HTERT RPE-1 (cell line): ENCODE measurements around the gene ARHGEF40.
"Not testable (repeated sequence)": the region's sequence is repeated elsewhere in the genome, so short reads cannot be mapped to it uniquely, and the experiment has no call there.

ENCODE experiments used
- in situ Hi-C: fragments of 300-500 bp; cut with MboI; formaldehyde crosslinking; loops from 4 replicates; pipeline ENCODE4 v1.14.3; 2020; ENCODE audit warnings: low sequenced_read_pairs

The ARHGEF40 gene

DNA sequence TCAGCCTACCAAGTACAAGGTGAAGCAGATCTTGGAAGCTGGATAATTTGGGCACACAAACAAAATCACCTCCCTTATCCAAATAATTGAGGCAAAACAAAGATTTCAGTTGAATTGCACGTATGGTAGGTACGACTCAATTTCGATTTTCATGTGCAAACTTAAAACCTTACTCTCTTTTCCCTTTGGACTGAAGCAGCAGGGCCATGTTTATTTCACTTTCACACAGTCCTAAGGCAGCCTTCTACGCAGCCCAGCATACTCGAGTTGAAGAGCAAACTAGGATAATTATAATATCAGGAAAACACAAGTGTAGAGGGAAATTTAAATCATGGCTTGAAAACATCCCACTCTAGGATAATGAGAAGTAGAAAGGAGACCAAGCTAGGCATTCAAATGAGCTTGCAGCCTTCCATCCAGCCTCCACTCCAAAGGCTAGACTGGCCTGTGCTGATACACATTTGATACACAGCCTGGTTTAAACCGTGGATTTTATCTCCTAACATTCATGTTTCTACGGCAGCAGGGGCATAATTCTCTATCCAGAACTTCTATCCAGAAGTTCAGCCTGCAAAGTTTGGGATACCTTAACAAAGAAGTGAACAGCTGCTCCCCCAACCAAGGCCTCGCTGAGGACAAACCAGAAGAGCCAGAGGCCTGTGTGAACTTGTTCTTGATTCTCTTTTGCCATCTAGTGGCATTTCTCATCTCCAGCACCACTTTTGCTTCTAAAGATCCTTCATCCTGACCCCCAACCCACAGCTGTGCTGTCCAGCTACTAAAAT is 30.3 kb upstream of the ARHGEF40 start:
- in situ Hi-C loops, result no loop called here

DNA sequence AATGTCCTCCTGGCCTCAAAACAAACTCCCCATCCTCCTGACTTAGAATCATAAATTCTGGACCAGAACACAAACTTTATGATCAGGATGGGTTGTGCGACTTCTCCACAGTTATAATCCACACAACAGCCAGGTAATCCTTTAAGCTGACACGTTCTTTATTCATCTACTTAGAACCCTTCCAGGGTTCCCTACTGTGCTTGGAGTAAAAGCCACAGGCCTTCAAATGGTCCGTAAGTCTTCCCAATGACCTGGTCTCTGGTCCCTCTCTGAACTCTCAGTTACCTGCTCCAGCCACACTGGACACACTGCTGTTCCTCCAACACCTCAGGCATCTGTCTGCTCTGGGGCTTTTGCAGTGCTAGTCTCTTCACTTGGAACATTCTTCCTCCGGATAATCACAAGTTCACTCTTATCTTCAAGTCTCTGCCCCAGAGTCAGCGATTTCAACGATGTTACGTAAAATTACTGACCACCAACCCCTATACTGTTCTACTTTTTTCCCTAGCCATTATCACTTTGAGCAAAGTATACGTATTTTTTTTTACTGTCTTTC is 29.7 kb upstream of the ARHGEF40 start:
- in situ Hi-C loops, result no loop called here

DNA sequence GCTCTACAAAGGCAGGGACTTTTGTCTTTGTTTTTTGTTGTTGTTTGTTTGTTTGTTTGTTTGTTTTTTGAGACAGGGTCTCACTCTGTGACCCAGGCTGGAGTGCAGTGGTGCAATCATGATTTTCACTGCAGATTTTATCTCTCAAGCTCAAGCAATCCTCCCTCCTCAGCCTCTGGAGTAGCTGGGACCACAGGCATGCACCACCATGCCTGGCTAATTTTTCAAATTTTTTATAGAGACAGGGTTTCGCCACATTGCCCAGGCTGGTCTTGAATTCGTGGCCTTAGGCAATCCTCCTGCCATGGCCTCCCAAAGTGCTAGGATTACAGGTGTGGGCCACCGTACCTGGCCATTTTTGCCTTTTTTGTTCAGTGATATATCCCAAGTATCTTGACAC is 29.2 kb upstream of the ARHGEF40 start:
- in situ Hi-C loops, result not testable (repeated sequence)

DNA sequence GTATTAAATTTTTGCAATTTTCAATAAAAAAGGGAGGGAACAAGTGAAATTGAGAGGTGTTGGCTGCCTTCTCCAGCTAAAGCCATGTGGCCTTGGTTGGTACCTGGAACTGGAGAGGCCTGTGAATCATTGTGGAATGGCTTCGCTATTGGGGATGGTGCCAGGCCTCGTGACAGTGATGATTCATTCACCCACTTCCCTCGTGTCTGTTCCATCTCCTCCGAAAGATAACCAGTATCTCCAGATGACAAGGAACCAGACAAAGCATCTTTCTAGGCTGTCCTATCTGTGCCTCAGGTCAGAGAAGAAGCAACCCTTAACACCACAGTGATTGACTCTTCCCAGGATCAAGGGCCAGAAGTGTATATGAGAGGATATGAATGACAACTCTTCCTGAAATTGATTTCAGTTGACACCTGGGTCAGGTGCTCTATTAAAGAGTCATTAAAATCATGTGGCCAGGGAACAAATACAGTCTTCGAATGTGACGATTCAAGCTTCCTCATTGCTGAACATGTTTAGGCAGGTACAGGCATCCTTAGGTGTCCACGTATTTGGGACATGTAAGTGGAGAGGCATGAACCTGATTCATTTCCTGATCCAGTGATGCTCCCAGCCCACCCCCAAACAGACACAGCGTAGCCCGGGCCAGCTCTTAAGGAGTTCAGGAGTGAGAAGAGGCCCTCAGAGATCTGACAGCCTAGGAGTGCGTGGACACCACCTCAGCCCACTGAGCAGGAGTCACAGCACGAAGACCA is 28.2 kb upstream of the ARHGEF40 start, which contains the start of gene RNASE7:
Gene RNASE7 (plus strand): TSS at position 687 of the 758 bp plus-strand sequence. CDS start 631 bp downstream, outside the sequence.
- in situ Hi-C loops, result no loop called here

DNA sequence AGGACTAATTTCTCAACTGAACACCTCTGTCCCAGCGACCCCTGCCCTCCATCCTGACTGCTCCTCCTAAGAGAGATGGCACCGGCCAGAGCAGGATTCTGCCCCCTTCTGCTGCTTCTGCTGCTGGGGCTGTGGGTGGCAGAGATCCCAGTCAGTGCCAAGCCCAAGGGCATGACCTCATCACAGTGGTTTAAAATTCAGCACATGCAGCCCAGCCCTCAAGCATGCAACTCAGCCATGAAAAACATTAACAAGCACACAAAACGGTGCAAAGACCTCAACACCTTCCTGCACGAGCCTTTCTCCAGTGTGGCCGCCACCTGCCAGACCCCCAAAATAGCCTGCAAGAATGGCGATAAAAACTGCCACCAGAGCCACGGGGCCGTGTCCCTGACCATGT is 27.2 kb upstream of the ARHGEF40 start:
- in situ Hi-C loops, result no loop called here

DNA sequence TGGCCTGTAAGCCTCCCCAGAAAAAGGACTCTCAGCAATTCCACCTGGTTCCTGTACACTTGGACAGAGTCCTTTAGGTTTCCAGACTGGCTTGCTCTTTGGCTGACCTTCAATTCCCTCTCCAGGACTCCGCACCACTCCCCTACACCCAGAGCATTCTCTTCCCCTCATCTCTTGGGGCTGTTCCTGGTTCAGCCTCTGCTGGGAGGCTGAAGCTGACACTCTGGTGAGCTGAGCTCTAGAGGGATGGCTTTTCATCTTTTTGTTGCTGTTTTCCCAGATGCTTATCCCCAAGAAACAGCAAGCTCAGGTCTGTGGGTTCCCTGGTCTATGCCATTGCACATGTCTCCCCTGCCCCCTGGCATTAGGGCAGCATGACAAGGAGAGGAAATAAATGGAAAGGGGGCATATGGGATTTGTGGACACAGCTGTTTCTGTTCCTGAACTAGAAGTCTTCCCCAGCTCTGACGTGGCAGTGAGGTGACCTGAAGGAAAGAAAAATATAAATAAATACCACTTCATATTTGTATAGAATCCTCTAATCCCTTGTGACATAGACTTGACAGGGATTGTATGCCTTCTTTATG is 26.6 kb upstream of the ARHGEF40 start:
- in situ Hi-C loops, result no loop called here

DNA sequence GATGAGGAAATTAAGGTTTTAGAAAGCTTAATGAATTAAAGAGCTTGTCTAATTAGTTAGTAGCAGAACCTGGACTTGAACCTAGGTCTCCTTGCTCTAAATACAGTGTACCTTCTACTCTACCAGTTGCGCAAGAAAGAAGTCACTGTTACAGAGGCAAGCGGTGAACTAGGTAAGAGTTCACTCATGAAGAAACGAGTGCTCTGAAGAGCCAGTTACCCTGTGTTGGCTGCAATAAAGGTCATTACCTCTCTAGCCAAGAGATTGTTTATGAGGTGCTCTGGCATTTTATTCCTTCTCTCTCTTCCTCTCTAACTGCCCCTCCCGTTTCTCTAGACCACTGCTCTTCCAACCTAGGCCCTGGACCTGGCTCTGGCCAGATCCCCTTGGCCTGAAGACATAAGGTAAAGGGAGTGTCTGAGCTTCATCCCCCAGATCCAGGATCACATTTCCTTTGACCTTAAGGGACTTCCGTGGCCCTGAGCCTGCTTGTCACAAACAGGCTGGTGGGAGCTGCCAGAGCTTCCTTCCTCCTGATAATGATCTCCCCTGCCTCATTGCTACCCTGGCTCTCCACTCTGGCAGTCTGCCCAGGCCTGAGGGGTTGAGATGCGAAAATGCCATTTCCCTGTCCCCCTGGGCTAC is 26.0 kb upstream of the ARHGEF40 start:
- in situ Hi-C loops, result no loop called here

DNA sequence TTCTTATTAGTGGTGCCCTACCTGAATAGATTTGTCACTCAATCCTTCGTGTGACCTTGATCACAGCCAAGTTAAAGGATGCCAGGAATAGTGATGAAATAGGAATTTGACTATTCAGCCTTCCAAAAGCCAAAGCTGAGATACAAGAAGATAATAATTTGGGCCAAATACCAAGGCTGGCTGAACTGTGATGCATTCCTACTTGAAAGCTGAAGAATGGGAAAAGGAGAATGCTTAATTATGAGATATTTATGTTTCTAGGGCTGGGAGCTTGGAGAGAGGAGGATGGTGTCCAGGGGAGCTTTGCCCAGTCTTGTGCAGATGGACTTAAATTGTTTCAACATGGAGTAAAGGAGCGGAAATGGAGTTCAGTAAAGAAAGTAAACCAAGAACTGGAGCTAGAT is 22.7 kb upstream of the ARHGEF40 start:
- in situ Hi-C loops, result no loop called here

DNA sequence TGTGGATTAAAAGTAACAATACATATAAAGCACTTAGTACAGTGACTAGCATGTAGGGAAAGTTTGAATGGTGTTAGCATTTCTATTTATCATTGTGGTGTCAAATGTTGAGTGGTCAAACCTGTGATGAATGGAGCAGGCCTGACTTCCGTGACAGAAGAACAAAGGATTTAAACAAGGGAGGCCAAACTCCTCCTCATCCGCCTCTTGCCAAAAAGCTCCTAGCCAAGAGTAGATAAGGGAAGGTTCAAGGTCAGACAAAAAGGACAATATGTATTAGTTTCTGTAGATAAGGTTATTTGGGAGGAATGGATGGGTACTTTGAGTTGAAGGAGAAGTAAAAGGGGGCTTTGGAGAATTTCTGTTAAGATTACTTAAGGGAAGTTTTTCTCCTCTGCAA is 21.5 kb upstream of the ARHGEF40 start:
- in situ Hi-C loops, result no loop called here

DNA sequence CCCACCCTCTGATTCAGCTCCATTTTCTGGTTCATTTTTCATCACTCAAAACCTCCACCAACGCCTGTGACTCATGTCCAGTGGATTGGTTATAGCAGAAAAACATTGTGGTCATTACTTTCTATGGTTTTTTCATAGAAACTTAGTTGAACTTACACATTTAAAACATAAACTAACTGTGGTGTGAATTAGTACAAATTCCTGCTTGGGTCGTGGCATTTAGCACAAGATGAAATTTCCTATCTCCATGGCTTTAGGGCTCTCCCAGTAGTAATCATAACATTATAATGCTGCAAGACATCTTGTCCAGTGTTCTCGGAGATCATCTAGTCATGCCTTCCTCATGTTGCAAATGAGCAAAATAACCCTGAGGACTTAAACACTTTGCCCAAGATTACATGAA is 20.8 kb upstream of the ARHGEF40 start:
- in situ Hi-C loops, result no loop called here

DNA sequence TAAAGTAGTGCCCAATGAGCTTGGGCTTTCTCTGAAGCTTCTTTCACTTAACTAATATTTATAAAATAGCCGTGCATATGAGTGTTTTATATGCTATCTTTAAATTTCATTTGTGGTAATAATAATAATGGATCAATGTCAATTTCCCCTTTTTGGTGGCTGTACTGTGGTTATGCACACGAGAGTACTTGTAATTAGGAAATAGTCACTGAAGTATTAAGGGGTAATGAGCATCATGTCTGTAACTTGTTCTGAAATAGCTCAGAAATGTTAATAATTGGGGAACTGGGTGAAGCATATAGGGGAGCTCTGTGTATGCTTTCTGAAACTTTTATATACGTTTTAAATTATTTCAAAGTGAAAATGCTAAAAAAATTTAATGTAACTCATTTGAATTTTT is 19.5 kb upstream of the ARHGEF40 start:
- in situ Hi-C loops, result no loop called here

DNA sequence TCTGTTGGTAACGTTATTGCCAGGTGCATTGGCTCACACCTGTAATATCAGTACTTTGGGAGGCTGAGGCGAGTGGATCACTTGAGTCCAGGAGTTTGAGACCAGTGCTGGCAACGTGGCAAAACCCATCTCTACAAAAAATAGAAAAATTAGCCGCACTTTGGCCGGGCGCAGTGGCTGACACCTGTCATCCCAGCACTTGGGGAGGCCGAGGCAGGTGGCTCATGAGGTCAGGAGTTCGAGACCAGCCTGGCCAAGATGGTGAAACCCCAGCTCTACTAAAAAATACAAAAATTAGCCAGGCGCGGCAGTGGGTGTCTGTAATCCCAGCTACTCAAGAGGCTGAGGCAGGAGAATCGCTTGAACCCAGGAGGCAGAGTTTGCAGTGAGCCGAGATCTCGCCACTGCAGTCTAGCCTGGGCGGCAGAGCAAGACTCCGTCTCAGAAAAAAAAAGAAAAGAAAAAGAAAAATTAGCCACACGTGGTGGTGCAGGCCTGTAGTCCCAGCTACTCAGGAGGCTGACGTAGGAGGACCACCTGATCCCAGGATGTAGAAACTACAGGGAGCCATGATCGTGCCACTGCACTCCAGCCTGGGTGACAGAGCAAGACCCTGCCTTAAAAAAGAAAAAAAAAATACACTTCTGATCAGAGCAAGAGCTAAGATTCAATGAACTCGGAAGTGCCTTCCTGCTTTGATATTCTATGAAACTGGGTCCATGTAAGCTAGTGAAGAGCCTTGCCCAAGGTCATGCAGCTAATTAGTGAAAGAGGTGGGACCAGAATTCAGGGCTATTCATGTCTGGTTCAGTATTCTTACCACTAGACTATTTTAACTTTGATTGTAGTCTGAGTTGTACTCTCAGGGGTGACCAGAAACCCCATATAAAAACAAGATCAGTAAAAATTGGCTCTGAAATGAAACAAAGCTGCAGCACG is 16.7 kb upstream of the ARHGEF40 start:
- in situ Hi-C loops, result no loop called here

DNA sequence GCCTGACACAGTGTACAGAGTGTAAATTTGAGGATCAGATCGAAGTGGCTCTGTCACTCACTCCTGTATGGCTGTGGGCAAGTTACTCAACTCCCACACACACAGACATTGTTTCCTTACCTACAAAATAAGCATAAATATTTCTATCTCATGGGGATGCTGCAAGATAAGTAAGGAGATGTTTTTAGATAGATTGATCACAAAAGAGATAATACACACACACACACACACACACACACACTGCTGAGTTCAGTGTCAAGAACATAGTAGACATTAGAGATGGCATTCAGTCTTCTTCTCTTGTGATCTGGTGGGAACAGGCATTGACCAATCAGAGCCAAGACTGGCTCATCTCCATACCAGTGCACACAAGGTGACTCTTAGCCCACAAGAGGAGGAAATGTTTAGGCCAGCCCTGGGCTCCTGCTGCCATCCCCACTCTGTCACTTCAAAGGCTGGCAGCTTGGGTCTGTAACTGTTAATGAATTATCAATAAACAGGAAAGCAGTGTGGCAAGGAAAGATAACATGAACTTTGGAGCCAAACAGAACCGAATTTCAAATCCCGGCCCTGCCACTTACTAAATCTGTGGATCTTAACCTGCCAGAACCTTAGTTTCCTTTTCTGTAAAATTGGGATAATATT is 15.9 kb upstream of the ARHGEF40 start:
- in situ Hi-C loops, result no loop called here

DNA sequence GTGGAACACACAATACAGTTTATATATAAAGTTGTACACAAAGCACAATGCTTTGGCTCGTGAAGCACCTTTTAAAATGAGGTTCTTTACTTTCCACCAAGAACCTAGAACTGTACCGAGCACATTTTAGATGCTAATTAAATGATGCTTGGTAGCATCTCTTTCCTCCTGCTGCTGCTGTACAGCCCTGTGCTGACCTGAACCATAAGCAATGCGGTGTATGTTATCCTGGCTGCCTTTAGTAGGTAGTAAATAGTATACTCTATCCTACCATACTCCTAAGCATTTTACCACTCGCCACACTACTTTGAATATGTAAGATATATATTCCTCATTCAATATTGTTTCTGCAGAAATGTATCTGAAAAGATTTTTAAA is 15.3 kb upstream of the ARHGEF40 start:
- in situ Hi-C loops, result no loop called here

DNA sequence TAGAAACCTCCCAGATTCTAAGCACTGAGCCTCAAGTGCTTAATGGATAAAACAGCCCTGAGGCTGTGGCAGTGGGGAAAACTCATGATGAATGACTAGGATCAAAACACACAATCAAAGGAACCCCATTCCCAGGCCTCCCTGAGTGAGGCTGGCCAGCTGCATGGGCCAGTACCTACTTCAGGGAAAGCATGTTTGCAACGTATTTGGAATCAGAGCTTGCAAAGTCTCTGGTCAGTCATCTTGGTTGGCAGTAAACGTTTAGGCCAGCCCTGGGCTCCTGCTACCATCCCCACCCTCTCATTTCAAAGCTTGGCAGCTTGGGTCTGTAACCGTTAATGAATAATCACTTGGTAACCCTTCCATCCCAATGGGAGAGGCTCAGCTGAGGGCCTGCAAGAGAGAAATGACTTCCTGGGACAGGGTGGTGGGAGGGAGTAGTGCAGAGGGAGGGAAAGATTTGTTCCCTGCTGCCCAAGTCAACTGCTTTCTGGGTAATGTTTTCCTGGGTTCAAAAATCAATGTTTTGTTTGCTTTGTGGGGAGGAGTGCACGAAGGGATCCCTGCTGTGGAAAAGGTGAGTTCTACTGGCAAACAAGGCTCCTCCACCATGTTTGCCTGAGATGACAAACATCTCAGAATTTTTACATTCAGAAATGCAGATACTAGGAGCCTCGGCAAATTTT is 14.5 kb upstream of the ARHGEF40 start:
- in situ Hi-C loops, result no loop called here

DNA sequence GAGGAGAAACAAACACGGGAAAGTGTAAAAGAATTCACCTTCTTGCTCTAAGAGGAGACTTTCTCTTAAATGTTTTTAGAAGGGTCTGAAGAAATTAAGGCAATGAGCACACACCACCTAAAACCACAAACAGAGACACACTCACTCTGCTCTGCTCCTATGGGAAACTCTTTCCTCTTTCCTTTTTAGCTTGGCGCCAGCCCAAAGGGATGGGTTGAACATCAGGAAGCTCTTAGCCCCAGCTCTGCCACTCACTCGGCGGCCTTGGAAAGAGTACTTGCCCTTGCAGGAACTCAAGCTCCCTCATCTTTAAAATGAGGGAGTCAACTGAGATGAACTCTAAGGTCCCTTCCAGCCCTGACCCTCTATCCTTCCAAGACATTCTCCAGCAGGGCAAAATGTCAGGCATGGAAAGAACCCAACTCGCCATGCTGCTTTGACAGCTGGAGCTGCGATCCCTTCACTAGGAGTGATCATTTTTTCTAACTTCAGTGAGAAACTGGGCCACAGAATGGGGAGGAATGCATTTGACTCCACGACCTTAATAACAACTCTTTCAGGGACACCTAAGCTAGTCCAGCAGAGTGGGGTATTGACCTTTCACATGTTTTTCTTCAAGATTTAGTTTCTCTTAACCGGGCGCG is 13.5 kb upstream of the ARHGEF40 start:
- in situ Hi-C loops, result no loop called here

DNA sequence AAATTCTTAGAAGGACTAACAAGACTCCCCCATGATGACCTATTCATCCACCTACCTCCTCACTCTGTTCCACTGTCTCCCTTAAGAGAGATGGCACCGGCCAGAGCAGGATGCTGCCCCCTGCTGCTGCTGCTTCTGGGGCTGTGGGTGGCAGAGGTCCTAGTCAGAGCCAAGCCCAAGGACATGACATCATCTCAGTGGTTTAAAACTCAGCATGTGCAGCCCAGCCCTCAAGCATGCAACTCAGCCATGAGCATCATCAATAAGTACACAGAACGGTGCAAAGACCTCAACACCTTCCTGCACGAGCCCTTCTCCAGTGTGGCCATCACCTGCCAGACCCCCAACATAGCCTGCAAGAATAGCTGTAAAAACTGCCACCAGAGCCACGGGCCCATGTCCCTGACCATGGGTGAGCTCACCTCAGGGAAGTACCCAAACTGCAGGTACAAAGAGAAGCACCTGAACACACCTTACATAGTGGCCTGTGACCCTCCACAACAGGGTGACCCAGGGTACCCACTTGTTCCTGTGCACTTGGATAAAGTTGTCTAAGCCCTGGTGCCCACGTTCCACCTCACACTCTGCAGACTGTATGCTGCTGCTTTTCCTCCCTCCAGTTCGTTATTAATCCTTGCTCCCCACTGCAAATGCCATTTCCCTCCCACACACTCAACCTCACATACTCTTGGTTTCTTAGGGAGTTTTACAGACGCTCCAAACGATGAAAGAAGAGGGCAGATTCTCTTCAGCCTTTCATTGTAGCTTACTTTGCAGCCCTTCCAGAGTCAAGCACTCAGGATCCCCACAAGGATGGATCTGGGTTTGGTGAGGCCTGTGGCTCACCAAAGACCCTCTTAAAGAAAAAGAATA is 12.1 kb upstream of the ARHGEF40 start, which contains the start of gene RNASE8:
Gene RNASE8 (plus strand): TSS at position 20 of the 873 bp plus-strand sequence. CDS start 71 bp downstream, at position 91.
- in situ Hi-C loops, result no loop called here
